GM12878 (cell line): Measurements from ENCODE around the gene MDFIC2. TPM values are rescaled to one million over a fixed set of nuclear protein-coding genes. Genes with fewer than 3 reads are reported as not detected.

Source experiments
- ATAC-seq: fragments of 200-7000 bp; cut with Tn5 transposase; 3 replicates; pipeline ENCODE4 v1.9.1; 2020; ENCODE audit warnings: mild to moderate bottlenecking, moderate library complexity
- BruUV-seq: library from RNA; stranded (reverse); fragments of 400-500 nt; replicated peaks from 2 replicates; lab custom pipeline; 2021; lab: Mats Ljungman, UMichigan
- CTCF ChIA-PET: fragments of 300-600 bp; sonication (Branson Sonifier 250); formaldehyde crosslinking; extraction: SDS; loops from one replicate; lab custom pipeline; 2021; ENCODE audit warnings: inconsistent platforms; lab: Yijun Ruan, JAX
- POLR2A ChIA-PET: fragments of 350-600 bp; formaldehyde crosslinking; extraction: SDS; loops from one replicate; lab custom pipeline; 2021; ENCODE audit warnings: inconsistent platforms; lab: Charles Lee
- RAD21 ChIA-PET: fragments of 300-600 bp; sonication (Branson Sonifier 250); formaldehyde crosslinking; loops from one replicate; lab custom pipeline; 2023; ENCODE audit warnings: antibody characterized with exemption; ENCODE audit not compliant: unreplicated experiment; lab: Charles Lee
- SMC1A ChIA-PET: fragments of 300-600 bp; sonication (Branson Sonifier 250); formaldehyde crosslinking; loops from one replicate; lab custom pipeline; 2023; ENCODE audit not compliant: unreplicated experiment, uncharacterized antibody; lab: Charles Lee
- DNase-seq: peaks from one replicate; pipeline ENCODE4 v3.0.0-alpha.2; 2011; ENCODE audit warnings: low read depth, low spot score
- FAIRE-seq: peaks from 3 replicates; lab custom pipeline; 2011; peaks lifted over from hg19 to GRCh38; lab: Jason Lieb, UNC
- H2AFZ ChIP-seq: 2 replicates; pipeline ENCODE4 v1.6.0; 2011; ENCODE audit warnings: low read depth, low read length, control low read depth; ENCODE audit not compliant: control insufficient read depth
- H3K27ac ChIP-seq: 2 replicates; pipeline ENCODE4 v1.5.1; 2011; ENCODE audit warnings: control low read depth; ENCODE audit not compliant: control insufficient read depth, insufficient read depth
- H3K27me3 ChIP-seq, 2 experiments: replicated peaks in 1 of 2; 2 replicates each; pipeline versions ENCODE4 v1.6.0 to v1.6.1; 2011; ENCODE audit warnings: low read length in 1 of 2; ENCODE audit not compliant: control insufficient read depth in 2 of 2, insufficient read depth in 2 of 2
- H3K36me3 ChIP-seq, 2 experiments: 2 replicates each; pipeline ENCODE4 v1.5.1; 2011; ENCODE audit warnings: low read length in 1 of 2; ENCODE audit not compliant: control insufficient read depth in 2 of 2, insufficient read depth in 2 of 2
- H3K4me1 ChIP-seq: 2 replicates; pipeline ENCODE4 v1.6.1; 2011; ENCODE audit warnings: mild to moderate bottlenecking, low read length, moderate library complexity, mixed read lengths; ENCODE audit not compliant: control insufficient read depth, insufficient read depth
- H3K4me2 ChIP-seq: 2 replicates; pipeline ENCODE4 v1.6.0; 2011; ENCODE audit warnings: control low read depth; ENCODE audit not compliant: control insufficient read depth, insufficient read depth
- H3K4me3 ChIP-seq: fragments of 200-600 bp; sonication (generic); 2 replicates; pipeline ENCODE4 v1.5.1; 2016
- H3K79me2 ChIP-seq: 2 replicates; pipeline ENCODE4 v1.6.0; 2011; ENCODE audit warnings: low read length; ENCODE audit not compliant: control insufficient read depth, insufficient read depth
- H3K9ac ChIP-seq: 2 replicates; pipeline ENCODE4 v1.8.0; 2011; ENCODE audit warnings: low read length, control low read depth, mixed read lengths; ENCODE audit not compliant: control insufficient read depth, insufficient read depth
- H3K9me3 ChIP-seq: replicated peaks from 3 replicates; pipeline ENCODE4 v1.5.1; 2011; ENCODE audit warnings: mild to moderate bottlenecking, low read length; ENCODE audit not compliant: control insufficient read depth, insufficient read depth
- H4K20me1 ChIP-seq: 2 replicates; pipeline ENCODE4 v1.6.0; 2011; ENCODE audit not compliant: control insufficient read depth, insufficient read depth
- CBX3 ChIP-seq: fragments of 200-600 bp; sonication (generic); IDR thresholded peaks from 2 replicates; pipeline ENCODE4 v1.6.1; 2016; ENCODE audit warnings: low read depth, borderline replicate concordance
- IKZF1 ChIP-seq: fragments of 450-650 bp; conservative IDR thresholded peaks from 2 replicates; pipeline ENCODE4 v1.6.1; 2017; ENCODE audit warnings: antibody characterized with exemption, mild to moderate bottlenecking
- PAX8 ChIP-seq: fragments of 450-650 bp; IDR thresholded peaks from 2 replicates; pipeline ENCODE4 v1.6.1; 2017; ENCODE audit warnings: mild to moderate bottlenecking, moderate library complexity
- RAD21 ChIP-seq: IDR thresholded peaks from 2 replicates; pipeline ENCODE4 v1.6.1; 2011; ENCODE audit warnings: mild to moderate bottlenecking, low read depth, low read length, moderate library complexity; ENCODE audit not compliant: insufficient read depth
- RUNX3 ChIP-seq: IDR thresholded peaks from 2 replicates; pipeline ENCODE4 v1.6.1; 2012; ENCODE audit warnings: low read length, inconsistent platforms
- ZNF592 ChIP-seq: fragments of 450-650 bp; IDR thresholded peaks from 2 replicates; pipeline ENCODE4 v1.6.1; 2017; ENCODE audit warnings: mild to moderate bottlenecking, moderate library complexity
- WGBS: methylation state at CpG from one replicate; pipeline ENCODE4 v1.1.6; 2016; ENCODE audit warnings: low lambda C conversion rate; ENCODE audit not compliant: insufficient replicate concordance, insufficient coverage; ENCODE audit errors: missing lambda C conversion rate; 5-methylcytosine and 5-hydroxymethylcytosine counted together
- in situ Hi-C: fragments of 300-500 bp; cut with MboI; formaldehyde crosslinking; loops from 9 replicates; pipeline ENCODE4 v1.14.3; 2018; ENCODE audit warnings: mixed read lengths
- intact Hi-C: fragments of 100-400 bp; cut with micrococcal nuclease; formaldehyde crosslinking; loops from one replicate; pipeline ENCODE4 v1.14.2; 2022; ENCODE audit not compliant: unreplicated experiment
- polyA plus RNA-seq, 11 experiments: library from polyadenylated mRNA; depleted of rRNA in 4 of 11; unstranded in 6 of 11; stranded (reverse) in 5 of 11; fragments of >200 nt; fragmentation: Nextera tagmentation in 4 of 11; fragmentation: Illumina TruSeq in 1 of 11; extraction: Ambion mirVana in 4 of 11; extraction: Trizol in 1 of 11; gene quantifications; 1 replicate in 1 of 11; 2 replicates in 10 of 11; pipeline versions ENCODE4 v1.2.1 to v1.2.3, GENCODE V29; 2011 to 2016; ENCODE audit warnings: inconsistent platforms in 2 of 11, missing spikeins in 2 of 11, low read depth in 1 of 11
- total RNA-seq, 4 experiments: library from RNA; depleted of rRNA in 3 of 4; stranded (reverse); fragments of >200 nt in 3 of 4; fragmentation: Illumina TruSeq in 1 of 4; extraction: Trizol in 1 of 4; gene quantifications; 2 replicates each; pipeline versions ENCODE4 v1.2.1 to v1.2.3, GENCODE V29; 2013 to 2021
- TF ChIP-seq, protein P1 (sequence below): IDR thresholded peaks from 2 replicates; pipeline ENCODE4 v1.6.1; 2012; ENCODE audit warnings: improper control_type of control experiment, low read depth, low read length; ENCODE audit not compliant: insufficient replicate concordance
- TF ChIP-seq, protein P2 (sequence below), 3 experiments: IDR thresholded peaks in 2 of 3; conservative IDR thresholded peaks in 1 of 3; 2 replicates each; pipeline ENCODE4 v1.5.1; 2011; ENCODE audit warnings: low read depth in 3 of 3, low read length in 3 of 3, mild to moderate bottlenecking in 3 of 3, control low read depth in 2 of 3, moderate library complexity in 2 of 3, inconsistent platforms in 1 of 3, mixed read lengths in 1 of 3; ENCODE audit not compliant: control insufficient read depth in 2 of 3, insufficient read depth in 1 of 3; ENCODE audit errors: extremely low read depth in 1 of 3

The MDFIC2 gene
- total and polyA plus RNA-seq, 10 of the 15 experiments (the other 5 are each of a cell fraction or from before 2014, with no cell fraction given): not detected

- TF ChIP-seq IKZF1 (no peak), RUNX3 (no peak), PAX8 (no peak), ZNF592 (no peak), CBX3 (no peak)
Observed at GRCh38 chr3:70309591-70309990, 2.8 kb downstream of the MDFIC2 start (continued).

GRCh38 chr3:70308760-70309159 lies 3.7 kb downstream of the MDFIC2 start:
- Histone ChIP-seq H3K4me2 (no peak overlapping the region), H3K36me3 (no peaks in the 10 kb centered on the region), H2AFZ (no peak overlapping the region), H3K9me3 (no peaks in the 10 kb centered on the region), H4K20me1 (no peaks in the 10 kb centered on the region), H3K4me1 (no peaks in the 10 kb centered on the region), H3K27me3 (no peaks in the 10 kb centered on the region), H3K9ac (no peak overlapping the region)
- POLR2A ChIA-PET: no interaction called here
- CTCF ChIA-PET: interaction anchor here (1.0 kb wide), 1 partner anchor 96 kb away, joined by 3 read pairs; no protein-coding TSS in a partner anchor
- WGBS: 1% methylated on average over 3 of the region's 3 CpGs
- BruUV-seq: no TSS peak
- intact Hi-C loops: no loop called here
- FAIRE-seq (no peak), DNase-seq (no peak), ATAC-seq (0 out of 3 replicates have a peak, but pooled peaks have one; percentile 48)
- RAD21 ChIA-PET: no interaction called here
- SMC1A ChIA-PET: interaction anchor here (0.8 kb wide), 1 partner anchor 10 kb away, joined by 3 read pairs; no protein-coding TSS in a partner anchor
- in situ Hi-C loops: no loop called here
- TF ChIP-seq RAD21: peak; percentile 52; the same call in 1 of the 2 replicates
- TF ChIP-seq, protein P1, sequence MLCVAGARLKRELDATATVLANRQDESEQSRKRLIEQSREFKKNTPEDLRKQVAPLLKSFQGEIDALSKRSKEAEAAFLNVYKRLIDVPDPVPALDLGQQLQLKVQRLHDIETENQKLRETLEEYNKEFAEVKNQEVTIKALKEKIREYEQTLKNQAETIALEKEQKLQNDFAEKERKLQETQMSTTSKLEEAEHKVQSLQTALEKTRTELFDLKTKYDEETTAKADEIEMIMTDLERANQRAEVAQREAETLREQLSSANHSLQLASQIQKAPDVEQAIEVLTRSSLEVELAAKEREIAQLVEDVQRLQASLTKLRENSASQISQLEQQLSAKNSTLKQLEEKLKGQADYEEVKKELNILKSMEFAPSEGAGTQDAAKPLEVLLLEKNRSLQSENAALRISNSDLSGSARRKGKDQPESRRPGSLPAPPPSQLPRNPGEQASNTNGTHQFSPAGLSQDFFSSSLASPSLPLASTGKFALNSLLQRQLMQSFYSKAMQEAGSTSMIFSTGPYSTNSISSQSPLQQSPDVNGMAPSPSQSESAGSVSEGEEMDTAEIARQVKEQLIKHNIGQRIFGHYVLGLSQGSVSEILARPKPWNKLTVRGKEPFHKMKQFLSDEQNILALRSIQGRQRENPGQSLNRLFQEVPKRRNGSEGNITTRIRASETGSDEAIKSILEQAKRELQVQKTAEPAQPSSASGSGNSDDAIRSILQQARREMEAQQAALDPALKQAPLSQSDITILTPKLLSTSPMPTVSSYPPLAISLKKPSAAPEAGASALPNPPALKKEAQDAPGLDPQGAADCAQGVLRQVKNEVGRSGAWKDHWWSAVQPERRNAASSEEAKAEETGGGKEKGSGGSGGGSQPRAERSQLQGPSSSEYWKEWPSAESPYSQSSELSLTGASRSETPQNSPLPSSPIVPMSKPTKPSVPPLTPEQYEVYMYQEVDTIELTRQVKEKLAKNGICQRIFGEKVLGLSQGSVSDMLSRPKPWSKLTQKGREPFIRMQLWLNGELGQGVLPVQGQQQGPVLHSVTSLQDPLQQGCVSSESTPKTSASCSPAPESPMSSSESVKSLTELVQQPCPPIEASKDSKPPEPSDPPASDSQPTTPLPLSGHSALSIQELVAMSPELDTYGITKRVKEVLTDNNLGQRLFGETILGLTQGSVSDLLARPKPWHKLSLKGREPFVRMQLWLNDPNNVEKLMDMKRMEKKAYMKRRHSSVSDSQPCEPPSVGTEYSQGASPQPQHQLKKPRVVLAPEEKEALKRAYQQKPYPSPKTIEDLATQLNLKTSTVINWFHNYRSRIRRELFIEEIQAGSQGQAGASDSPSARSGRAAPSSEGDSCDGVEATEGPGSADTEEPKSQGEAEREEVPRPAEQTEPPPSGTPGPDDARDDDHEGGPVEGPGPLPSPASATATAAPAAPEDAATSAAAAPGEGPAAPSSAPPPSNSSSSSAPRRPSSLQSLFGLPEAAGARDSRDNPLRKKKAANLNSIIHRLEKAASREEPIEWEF: no peak
- TF ChIP-seq, protein P2, sequence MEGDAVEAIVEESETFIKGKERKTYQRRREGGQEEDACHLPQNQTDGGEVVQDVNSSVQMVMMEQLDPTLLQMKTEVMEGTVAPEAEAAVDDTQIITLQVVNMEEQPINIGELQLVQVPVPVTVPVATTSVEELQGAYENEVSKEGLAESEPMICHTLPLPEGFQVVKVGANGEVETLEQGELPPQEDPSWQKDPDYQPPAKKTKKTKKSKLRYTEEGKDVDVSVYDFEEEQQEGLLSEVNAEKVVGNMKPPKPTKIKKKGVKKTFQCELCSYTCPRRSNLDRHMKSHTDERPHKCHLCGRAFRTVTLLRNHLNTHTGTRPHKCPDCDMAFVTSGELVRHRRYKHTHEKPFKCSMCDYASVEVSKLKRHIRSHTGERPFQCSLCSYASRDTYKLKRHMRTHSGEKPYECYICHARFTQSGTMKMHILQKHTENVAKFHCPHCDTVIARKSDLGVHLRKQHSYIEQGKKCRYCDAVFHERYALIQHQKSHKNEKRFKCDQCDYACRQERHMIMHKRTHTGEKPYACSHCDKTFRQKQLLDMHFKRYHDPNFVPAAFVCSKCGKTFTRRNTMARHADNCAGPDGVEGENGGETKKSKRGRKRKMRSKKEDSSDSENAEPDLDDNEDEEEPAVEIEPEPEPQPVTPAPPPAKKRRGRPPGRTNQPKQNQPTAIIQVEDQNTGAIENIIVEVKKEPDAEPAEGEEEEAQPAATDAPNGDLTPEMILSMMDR (IDR thresholded peaks at IDR 0.05 in 2 of 3, conservative IDR thresholded peaks at IDR 0.05 in 1 of 3; ENCODE audit: control insufficient read depth in 2 of 3, extremely low read depth in 1 of 3, insufficient read depth in 1 of 3, low read depth in 3 of 3, low read length in 3 of 3): peak in 2 of 3 experiments; percentile 30; a peak in 2 of 6 replicates
- TF ChIP-seq, all 136 proteins: peak for 2
- H3K27ac ChIP-seq: no peak overlapping the region
- H3K79me2 ChIP-seq: no peaks in the 10 kb centered on the region
- no peak overlapping the region for H3K4me3 ChIP-seq
